ENCODE measurements around the gene ZNF536.
"Not testable (repeated sequence)": the region's sequence is repeated elsewhere in the genome, so short reads cannot be mapped to it uniquely, and the experiment has no call there.

The ZNF536 gene

GRCh38 chr19:30388819-30389218, 16.6 kb downstream of the ZNF536 start:
- no peak for DNase-seq (ENCODE audit: low read depth)

GRCh38 chr19:30390356-30390988, 18.3 kb downstream of the ZNF536 start:
- no peak for DNase-seq (ENCODE audit: low read depth)

GRCh38 chr19:30391052-30391451, 18.9 kb downstream of the ZNF536 start:
- no peak for DNase-seq (ENCODE audit: low read depth)

- DNase-seq (ENCODE audit: low read depth): no peak
Measured at GRCh38 chr19:30391554-30392551, 19.7 kb downstream of the ZNF536 start.

GRCh38 chr19:30393046-30393445, 20.9 kb downstream of the ZNF536 start:
- DNase-seq (ENCODE audit: low read depth): no peak

GRCh38 chr19:30393729-30394480, 21.7 kb downstream of the ZNF536 start:
- no peak for DNase-seq (ENCODE audit: low read depth)

GRCh38 chr19:30394481-30395151, 22.4 kb downstream of the ZNF536 start:
- DNase-seq (ENCODE audit: low read depth): no peak

- DNase-seq (ENCODE audit: low read depth): no peak
Measured at GRCh38 chr19:30395283-30395682, 23.1 kb downstream of the ZNF536 start.

- not testable (repeated sequence) for DNase-seq (ENCODE audit: low read depth)
Measured at GRCh38 chr19:30398539-30398938, 26.4 kb downstream of the ZNF536 start.

- DNase-seq (ENCODE audit: low read depth): no peak
Measured at GRCh38 chr19:30401956-30402355, 29.8 kb downstream of the ZNF536 start.

GRCh38 chr19:30402436-30403202, 30.4 kb downstream of the ZNF536 start:
- DNase-seq (ENCODE audit: low read depth): no peak

GRCh38 chr19:30403203-30403985, 31.2 kb downstream of the ZNF536 start:
- DNase-seq (ENCODE audit: low read depth): no peak

- no peak for DNase-seq (ENCODE audit: low read depth)
Measured at GRCh38 chr19:30406220-30407067, 34.3 kb downstream of the ZNF536 start.

- no peak for DNase-seq (ENCODE audit: low read depth)
Measured at GRCh38 chr19:30407068-30407709, 35.0 kb downstream of the ZNF536 start.

- DNase-seq (ENCODE audit: low read depth): no peak
Measured at GRCh38 chr19:30408734-30409301, 36.6 kb downstream of the ZNF536 start.

GRCh38 chr19:30411714-30412113, 39.5 kb downstream of the ZNF536 start:
- DNase-seq (ENCODE audit: low read depth): no peak

- DNase-seq (ENCODE audit: low read depth): no peak
Measured at GRCh38 chr19:30416375-30416774, 44.2 kb downstream of the ZNF536 start.

GRCh38 chr19:30417166-30417565, 45.0 kb downstream of the ZNF536 start:
- DNase-seq (ENCODE audit: low read depth): not testable (repeated sequence)

Measured in activated T-cell treated with anti-CD3 and anti-CD28 coated beads for 48 hours (primary cell).